HepG2 (cell line): ENCODE results near the gene EBF4. TPM values are rescaled to one million over a fixed set of nuclear protein-coding genes. Genes with fewer than 3 reads are reported as not detected.

ENCODE experiments used
- ATAC-seq: fragments of 200-7000 bp; cut with Tn5 transposase; 3 replicates; pipeline ENCODE4 v1.9.1; 2020; ENCODE audit warnings: mild to moderate bottlenecking, moderate library complexity
- BruUV-seq: library from RNA; stranded (reverse); fragments of 400-500 nt; replicated peaks from 2 replicates; lab custom pipeline; 2021; lab: Mats Ljungman, UMichigan
- CTCF ChIA-PET: fragments of 300-600 bp; formaldehyde crosslinking; extraction: SDS; loops from one replicate; lab custom pipeline; 2021; ENCODE audit warnings: low total read pairs, inconsistent platforms, low intra/inter-chr PET ratio; lab: Yijun Ruan, JAX
- POLR2A ChIA-PET: fragments of 350-600 bp; sonication (Branson Sonifier 250); formaldehyde crosslinking; loops from one replicate; lab custom pipeline; 2020; ENCODE audit warnings: antibody characterized with exemption, inconsistent platforms; lab: Yijun Ruan, JAX
- DNase-seq: peaks from one replicate; pipeline ENCODE4 v3.0.0-alpha.2; 2015; ENCODE audit warnings: low spot score
- FAIRE-seq: peaks from 3 replicates; lab custom pipeline; 2011; peaks lifted over from hg19 to GRCh38; lab: Jason Lieb, UNC
- H2AFZ ChIP-seq: one replicate; pipeline ENCODE4 v1.6.1; 2011; ENCODE audit warnings: low read length, inconsistent platforms
- H3K27ac ChIP-seq: fragments of 300-600 bp; 3 replicates; pipeline ENCODE4 v1.8.0; 2011; ENCODE audit warnings: mixed run types, mild to moderate bottlenecking, mixed read lengths, low read length, inconsistent platforms; ENCODE audit not compliant: insufficient read depth; ENCODE audit errors: extremely low read length
- H3K27me3 ChIP-seq, 2 experiments: fragments of 200-600 bp in 1 of 2; 2 replicates in 1 of 2; 3 replicates in 1 of 2; pipeline versions ENCODE4 v1.6.0 to v1.8.0; 2011; ENCODE audit warnings: low read length in 2 of 2, mild to moderate bottlenecking in 2 of 2, moderate library complexity in 2 of 2, inconsistent platforms in 1 of 2; ENCODE audit not compliant: insufficient read depth in 2 of 2, control insufficient read depth in 1 of 2
- H3K36me3 ChIP-seq, 2 experiments: fragments of 200-600 bp in 1 of 2; replicated peaks in 1 of 2; 2 replicates in 1 of 2; 3 replicates in 1 of 2; pipeline versions ENCODE4 v1.5.1 to v1.8.0; 2011; ENCODE audit warnings: low read length in 2 of 2, inconsistent platforms in 1 of 2; ENCODE audit not compliant: insufficient read depth in 2 of 2, control insufficient read depth in 1 of 2
- H3K4me1 ChIP-seq: 2 replicates; pipeline ENCODE4 v1.5.1; 2012; ENCODE audit warnings: low read length, inconsistent platforms; ENCODE audit not compliant: insufficient read depth
- H3K4me2 ChIP-seq: 2 replicates; pipeline ENCODE4 v1.6.0; 2011; ENCODE audit warnings: low read depth, low read length, inconsistent platforms
- H3K4me3 ChIP-seq, 3 experiments: fragments of 200-600 bp in 1 of 3; sonication (generic), shearing (Covaris generic) in 1 of 3; replicated peaks in 1 of 3; 2 replicates each; pipeline ENCODE4 v1.5.1; 2011 to 2016; ENCODE audit warnings: low read length in 3 of 3, inconsistent platforms in 2 of 3, low read depth in 2 of 3, mild to moderate bottlenecking in 2 of 3, control low read depth in 1 of 3, mixed read lengths in 1 of 3; ENCODE audit not compliant: insufficient read depth in 1 of 3
- H3K79me2 ChIP-seq: one replicate; pipeline ENCODE4 v1.6.1; 2011; ENCODE audit warnings: low read length, inconsistent platforms; ENCODE audit not compliant: insufficient read depth
- H3K9ac ChIP-seq: 2 replicates; pipeline ENCODE4 v1.6.0; 2011; ENCODE audit warnings: mild to moderate bottlenecking, low read depth, low read length, inconsistent platforms; ENCODE audit not compliant: insufficient read depth
- H3K9me3 ChIP-seq: 2 replicates; pipeline ENCODE4 v1.5.1; 2012; ENCODE audit warnings: mild to moderate bottlenecking, low read length
- H4K20me1 ChIP-seq: 2 replicates; pipeline ENCODE4 v1.6.0; 2011; ENCODE audit warnings: inconsistent platforms, mild to moderate bottlenecking, low read length, moderate library complexity; ENCODE audit not compliant: insufficient read depth
- ARNTL ChIP-seq: sonication (generic); formaldehyde crosslinking; IDR thresholded peaks from 2 replicates; pipeline ENCODE4 v1.4.0; 2020; ENCODE audit warnings: mild to moderate bottlenecking, missing genetic modification reagents
- KLF12 ChIP-seq: sonication (generic); formaldehyde crosslinking; IDR thresholded peaks from 2 replicates; pipeline ENCODE4 v1.4.0; 2020; ENCODE audit warnings: missing genetic modification reagents, borderline replicate concordance
- MAFF ChIP-seq: IDR thresholded peaks from 2 replicates; pipeline ENCODE4 v1.6.1; 2011; ENCODE audit warnings: low read depth, low read length, improper control_type of control experiment
- NFKB2 ChIP-seq: sonication (generic); formaldehyde crosslinking; IDR thresholded peaks from 2 replicates; pipeline ENCODE4 v1.4.0; 2020; ENCODE audit warnings: missing genetic modification reagents, borderline replicate concordance
- TAF15 ChIP-seq: fragments of 200-400 bp; formaldehyde crosslinking; IDR thresholded peaks from one replicate; pipeline ENCODE4 v1.6.1; 2018; ENCODE audit warnings: mild to moderate bottlenecking, low read depth, low read length; ENCODE audit not compliant: poor library complexity, severe bottlenecking
- TCF12 ChIP-seq, 2 experiments: fragments of 450-650 bp in 1 of 2; sonication (generic) in 1 of 2; formaldehyde crosslinking in 1 of 2; IDR thresholded peaks; 2 replicates each; pipeline versions ENCODE4 v1.6.1 to v1.8.0; 2017 to 2022; ENCODE audit warnings: antibody characterized with exemption in 1 of 2, mild to moderate bottlenecking in 1 of 2, missing genetic modification reagents in 1 of 2, moderate library complexity in 1 of 2
- ZFAT ChIP-seq: sonication (generic); formaldehyde crosslinking; conservative IDR thresholded peaks from 2 replicates; pipeline ENCODE4 v1.8.1; 2023; ENCODE audit warnings: missing genetic modification reagents, inconsistent platforms
- ZNF232 ChIP-seq: sonication (generic); formaldehyde crosslinking; IDR thresholded peaks from 2 replicates; pipeline ENCODE4 v1.4.0; 2020; ENCODE audit warnings: missing genetic modification reagents, borderline replicate concordance
- ZNF530 ChIP-seq: sonication (generic); formaldehyde crosslinking; IDR thresholded peaks from 2 replicates; pipeline ENCODE4 v1.5.0; 2020; ENCODE audit warnings: low read depth, mild to moderate bottlenecking, missing genetic modification reagents
- WGBS: methylation state at CpG from one replicate; pipeline ENCODE4 v1.1.6; 2017; ENCODE audit warnings: low lambda C conversion rate; 5-methylcytosine and 5-hydroxymethylcytosine counted together
- in situ Hi-C: cut with HindIII; loops from 2 replicates; pipeline ENCODE4 v1.10.0; 2017; ENCODE audit warnings: low pct_unique_long_range_greater_than_20kb; ENCODE audit not compliant: extremely low pct_ligation_motif_present
- intact Hi-C: fragments of 100-400 bp; cut with micrococcal nuclease; formaldehyde crosslinking; loops from one replicate; pipeline ENCODE4 v1.10.0; 2022; ENCODE audit not compliant: unreplicated experiment
- polyA plus RNA-seq, 8 experiments: library from polyadenylated mRNA; depleted of rRNA in 3 of 8; stranded (reverse) in 7 of 8; unstranded in 1 of 8; fragments of >200 nt; fragmentation: Illumina TruSeq in 4 of 8; extraction: Trizol in 4 of 8; gene quantifications; 2 replicates each; pipeline versions ENCODE4 v1.2.1 to v1.2.3, GENCODE V29; 2011 to 2016; ENCODE audit warnings: low read depth in 4 of 8, missing spikeins in 1 of 8, mixed read lengths in 1 of 8; ENCODE audit not compliant: insufficient read depth in 1 of 8
- total RNA-seq, 5 experiments: library from RNA; depleted of rRNA; stranded (reverse); fragments of >200 nt; fragmentation: Illumina TruSeq; extraction: Trizol; gene quantifications; 2 replicates each; pipeline ENCODE4 v1.2.3, GENCODE V29; 2016; ENCODE audit warnings: low read depth in 1 of 5
- TF ChIP-seq, protein P1 (sequence below): sonication (generic); formaldehyde crosslinking; IDR thresholded peaks from 2 replicates; pipeline ENCODE4 v1.5.0; 2020; ENCODE audit warnings: mild to moderate bottlenecking, missing genetic modification reagents
- TF ChIP-seq, protein P2 (sequence below): sonication (generic); formaldehyde crosslinking; IDR thresholded peaks from 2 replicates; pipeline ENCODE4 v1.8.1; 2023; ENCODE audit warnings: mild to moderate bottlenecking, missing genetic modification reagents
- TF ChIP-seq, protein P3 (sequence below): sonication (generic); formaldehyde crosslinking; IDR thresholded peaks from 2 replicates; pipeline ENCODE4 v1.9.0; 2021; ENCODE audit warnings: missing genetic modification reagents, borderline replicate concordance

EBF4 gene
- total and polyA plus RNA-seq, 2 of the 13 experiments (the other 11 are each of a cell fraction or from before 2014, with no cell fraction given): 0.84 to 2.2 TPM

DNA sequence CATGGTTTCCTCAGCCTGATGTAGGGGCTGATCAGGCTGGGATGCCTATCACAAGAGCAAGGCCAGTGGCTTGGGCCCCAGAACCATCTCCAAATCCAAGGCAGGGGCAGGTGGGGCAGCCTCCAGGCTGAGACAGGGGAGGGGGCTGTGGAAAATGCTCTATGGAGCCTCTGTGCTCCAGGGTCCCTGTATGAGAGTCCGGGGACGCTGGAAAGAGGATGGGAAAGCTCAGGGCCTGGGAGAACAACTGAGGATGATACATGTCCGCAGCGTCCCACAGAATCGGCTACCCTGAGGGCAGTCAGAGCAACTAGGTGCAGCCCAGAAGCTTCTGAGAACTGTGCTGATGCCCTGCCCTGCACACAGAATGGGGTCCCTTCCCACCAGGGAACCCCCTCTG lies 64.4 kb downstream of the EBF4 start:
- no peak overlapping the region for H3K4me2 ChIP-seq
- H3K9me3 ChIP-seq: no peaks in the 10 kb centered on the region
- H3K4me3 ChIP-seq: no peak overlapping the region
- in situ Hi-C loops (loop anchor here (5.0 to 10.0 kb wide), 2 partner anchors 88 to 105 kb away; partner anchors contain the start of genes PCED1A and VPS16), intact Hi-C loops (no loop called here)
- H4K20me1 ChIP-seq: no peaks in the 10 kb centered on the region
- CTCF ChIA-PET: interaction anchor here (2.9 kb wide), 1 partner anchor 95 kb away, joined by 27 read pairs; no protein-coding TSS in a partner anchor
- H3K79me2 ChIP-seq: no peaks in the 10 kb centered on the region
- FAIRE-seq: no peak
- no TSS peak for BruUV-seq
- peaks cover 19% of the 10 kb centered on the region for H3K4me1 ChIP-seq
- no peak overlapping the region for H3K9ac ChIP-seq
- TF ChIP-seq, protein P1, sequence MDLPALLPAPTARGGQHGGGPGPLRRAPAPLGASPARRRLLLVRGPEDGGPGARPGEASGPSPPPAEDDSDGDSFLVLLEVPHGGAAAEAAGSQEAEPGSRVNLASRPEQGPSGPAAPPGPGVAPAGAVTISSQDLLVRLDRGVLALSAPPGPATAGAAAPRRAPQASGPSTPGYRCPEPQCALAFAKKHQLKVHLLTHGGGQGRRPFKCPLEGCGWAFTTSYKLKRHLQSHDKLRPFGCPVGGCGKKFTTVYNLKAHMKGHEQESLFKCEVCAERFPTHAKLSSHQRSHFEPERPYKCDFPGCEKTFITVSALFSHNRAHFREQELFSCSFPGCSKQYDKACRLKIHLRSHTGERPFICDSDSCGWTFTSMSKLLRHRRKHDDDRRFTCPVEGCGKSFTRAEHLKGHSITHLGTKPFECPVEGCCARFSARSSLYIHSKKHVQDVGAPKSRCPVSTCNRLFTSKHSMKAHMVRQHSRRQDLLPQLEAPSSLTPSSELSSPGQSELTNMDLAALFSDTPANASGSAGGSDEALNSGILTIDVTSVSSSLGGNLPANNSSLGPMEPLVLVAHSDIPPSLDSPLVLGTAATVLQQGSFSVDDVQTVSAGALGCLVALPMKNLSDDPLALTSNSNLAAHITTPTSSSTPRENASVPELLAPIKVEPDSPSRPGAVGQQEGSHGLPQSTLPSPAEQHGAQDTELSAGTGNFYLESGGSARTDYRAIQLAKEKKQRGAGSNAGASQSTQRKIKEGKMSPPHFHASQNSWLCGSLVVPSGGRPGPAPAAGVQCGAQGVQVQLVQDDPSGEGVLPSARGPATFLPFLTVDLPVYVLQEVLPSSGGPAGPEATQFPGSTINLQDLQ: no peak
- TF ChIP-seq, protein P2, sequence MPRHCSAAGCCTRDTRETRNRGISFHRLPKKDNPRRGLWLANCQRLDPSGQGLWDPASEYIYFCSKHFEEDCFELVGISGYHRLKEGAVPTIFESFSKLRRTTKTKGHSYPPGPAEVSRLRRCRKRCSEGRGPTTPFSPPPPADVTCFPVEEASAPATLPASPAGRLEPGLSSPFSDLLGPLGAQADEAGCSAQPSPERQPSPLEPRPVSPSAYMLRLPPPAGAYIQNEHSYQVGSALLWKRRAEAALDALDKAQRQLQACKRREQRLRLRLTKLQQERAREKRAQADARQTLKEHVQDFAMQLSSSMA (CRISPR knock-in tag): no peak
- TF ChIP-seq TAF15 (no peak), ZNF232 (no peak), ZFAT (CRISPR knock-in tag) (no peak), MAFF (no peak), TCF12 (IDR thresholded peaks at IDR 0.05) (no peak), TCF12 (CRISPR knock-in tag; IDR thresholded peaks at IDR 0.05) (no peak), NFKB2 (CRISPR knock-in tag) (no peak), KLF12 (CRISPR knock-in tag) (no peak), ARNTL (no peak), ZNF530 (CRISPR knock-in tag) (no peak)
- TF ChIP-seq, protein P3, sequence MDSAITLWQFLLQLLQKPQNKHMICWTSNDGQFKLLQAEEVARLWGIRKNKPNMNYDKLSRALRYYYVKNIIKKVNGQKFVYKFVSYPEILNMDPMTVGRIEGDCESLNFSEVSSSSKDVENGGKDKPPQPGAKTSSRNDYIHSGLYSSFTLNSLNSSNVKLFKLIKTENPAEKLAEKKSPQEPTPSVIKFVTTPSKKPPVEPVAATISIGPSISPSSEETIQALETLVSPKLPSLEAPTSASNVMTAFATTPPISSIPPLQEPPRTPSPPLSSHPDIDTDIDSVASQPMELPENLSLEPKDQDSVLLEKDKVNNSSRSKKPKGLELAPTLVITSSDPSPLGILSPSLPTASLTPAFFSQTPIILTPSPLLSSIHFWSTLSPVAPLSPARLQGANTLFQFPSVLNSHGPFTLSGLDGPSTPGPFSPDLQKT: no peak
- TF ChIP-seq, all 625 proteins: peak for 0
- DNase-seq (no peak), ATAC-seq (no peak)
- Histone ChIP-seq H3K27ac (no peak overlapping the region), H2AFZ (no peak overlapping the region), H3K27me3 (peaks cover 21 to 81% of the 10 kb centered on the region in 2 experiments), H3K36me3 (no peaks in the 10 kb centered on the region)
- WGBS: 21% methylated on average over 5 of the region's 5 CpGs
- POLR2A ChIA-PET: no interaction called here
